A673 (cell line): ENCODE results near the gene TRPM6.

Source experiments
- CTCF ChIP-seq: fragments of 300-800, 200-600 bp; sonication (generic); conservative IDR thresholded peaks from 2 replicates; pipeline ENCODE4 v1.5.1; 2017; ENCODE audit warnings: low read depth, mild to moderate bottlenecking, antibody characterized with exemption, low read length, moderate library complexity, mixed read lengths
- EZH2 ChIP-seq: fragments of 200-600 bp; sonication (generic); IDR thresholded peaks from 2 replicates; pipeline ENCODE4 v1.6.1; 2017; ENCODE audit warnings: borderline replicate concordance, low read depth, mild to moderate bottlenecking, mixed read lengths, antibody characterized with exemption, low read length; ENCODE audit not compliant: poor library complexity, severe bottlenecking

- TF ChIP-seq EZH2 (no peak), CTCF (no peak)
These were observed 176.4 kb downstream of the TRPM6 start for GRCh38 chr9:74711341-74711740.
